OCI-LY1 (cell line): Measurements from ENCODE around the gene MAST4.

ENCODE experiments used
- H2AFZ ChIP-seq: fragments of 200-600 bp; sonication (generic), shearing (Covaris generic); 2 replicates; pipeline ENCODE4 v1.6.0; 2014; ENCODE audit warnings: antibody characterized with exemption, mild to moderate bottlenecking, low read length
- H3F3A ChIP-seq: fragments of 200-600 bp; sonication (generic), shearing (Covaris generic); 2 replicates; pipeline ENCODE4 v1.6.0; 2014; ENCODE audit warnings: mild to moderate bottlenecking, antibody characterized with exemption, low read length, moderate library complexity; ENCODE audit not compliant: insufficient read depth
- H3K27ac ChIP-seq: fragments of 200-600 bp; sonication (generic); 2 replicates; pipeline ENCODE4 v1.5.1; 2014; ENCODE audit warnings: low read length, mixed run types, mild to moderate bottlenecking, low read depth; ENCODE audit not compliant: poor library complexity, severe bottlenecking
- H3K27me3 ChIP-seq: fragments of 200-600 bp; sonication (generic); 2 replicates; pipeline ENCODE4 v1.6.0; 2014; ENCODE audit warnings: antibody characterized with exemption, mild to moderate bottlenecking, low read length, moderate library complexity; ENCODE audit not compliant: insufficient read depth
- H3K36me3 ChIP-seq: fragments of 200-600 bp; sonication (generic); 2 replicates; pipeline ENCODE4 v1.6.1; 2014; ENCODE audit warnings: mild to moderate bottlenecking, antibody characterized with exemption, low read length, moderate library complexity, mixed read lengths; ENCODE audit not compliant: insufficient read depth
- H3K4me1 ChIP-seq: fragments of 200-600 bp; sonication (generic); 2 replicates; pipeline ENCODE4 v1.5.1; 2014; ENCODE audit warnings: mild to moderate bottlenecking, low read length, moderate library complexity; ENCODE audit not compliant: insufficient read depth, severe bottlenecking
- H3K4me2 ChIP-seq: fragments of 200-600 bp; sonication (generic), shearing (Covaris generic); 2 replicates; pipeline ENCODE4 v1.6.1; 2014; ENCODE audit warnings: low read length
- H3K4me3 ChIP-seq: fragments of 200-600 bp; sonication (generic); 2 replicates; pipeline ENCODE4 v1.5.1; 2014; ENCODE audit warnings: low read length, low read depth, mild to moderate bottlenecking, mixed read lengths; ENCODE audit not compliant: poor library complexity, severe bottlenecking
- H3K79me2 ChIP-seq: fragments of 200-600 bp; shearing (Covaris generic); 2 replicates; pipeline ENCODE4 v1.6.1; 2016; ENCODE audit warnings: mixed run types, low read length, mixed read lengths; ENCODE audit not compliant: insufficient read depth
- H3K9ac ChIP-seq: fragments of 200-600 bp; sonication (generic), shearing (Covaris generic); 2 replicates; pipeline ENCODE4 v1.6.1; 2014; ENCODE audit warnings: mild to moderate bottlenecking, low read length, mixed read lengths
- H3K9me2 ChIP-seq: fragments of 200-600 bp; sonication (generic), shearing (Covaris generic); 2 replicates; pipeline ENCODE4 v1.6.1; 2014; ENCODE audit warnings: low read depth, mild to moderate bottlenecking, low read length, mixed read lengths
- H3K9me3 ChIP-seq: fragments of 200-600 bp; shearing (Covaris generic); 2 replicates; pipeline ENCODE4 v1.6.1; 2014; ENCODE audit warnings: low read length, mixed read lengths
- H4K20me1 ChIP-seq: fragments of 200-600 bp; sonication (generic), shearing (Covaris generic); 2 replicates; pipeline ENCODE4 v1.6.0; 2016; ENCODE audit warnings: mild to moderate bottlenecking, low read length; ENCODE audit not compliant: insufficient read depth
- EZH2 ChIP-seq: fragments of 200-600 bp; sonication (generic), shearing (Covaris generic); IDR thresholded peaks from 2 replicates; pipeline ENCODE4 v1.8.0; 2017; ENCODE audit warnings: borderline replicate concordance, mixed run types, mild to moderate bottlenecking, antibody characterized with exemption, low read length, moderate library complexity, mixed read lengths
- TF ChIP-seq, protein P1 (sequence below): fragments of 200-600 bp; sonication (generic), shearing (Covaris generic); IDR thresholded peaks from 2 replicates; pipeline ENCODE4 v1.5.1; 2017; ENCODE audit warnings: mild to moderate bottlenecking, antibody characterized with exemption, low read length, moderate library complexity, mixed read lengths

MAST4 gene

DNA sequence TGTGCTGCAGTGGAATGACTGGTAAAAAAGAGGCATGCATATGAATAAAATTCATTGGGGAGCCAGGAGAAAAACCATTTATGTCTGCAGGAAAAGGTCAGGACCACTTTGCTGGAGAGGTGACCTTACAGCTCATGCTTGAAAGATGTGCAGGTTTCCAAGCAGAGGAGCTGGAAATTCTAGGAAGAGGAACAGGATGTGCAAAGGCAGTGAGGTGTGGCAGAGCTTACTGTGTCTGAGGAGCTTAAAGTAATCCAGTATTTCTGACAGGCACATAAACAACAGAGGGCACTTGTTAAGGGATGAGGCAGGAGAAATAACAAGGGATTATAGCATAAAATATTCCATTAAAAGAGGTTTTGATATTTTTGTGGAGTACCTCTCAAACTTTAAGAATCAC is 397.3 kb downstream of the MAST4 start:
- Histone ChIP-seq H2AFZ (no peak overlapping the region), H3F3A (no peaks in the 10 kb centered on the region), H3K9ac (no peak overlapping the region), H3K4me2 (no peak overlapping the region), H3K4me1 (no peaks in the 10 kb centered on the region), H3K36me3 (no peaks in the 10 kb centered on the region), H3K9me2 (no peaks in the 10 kb centered on the region), H3K79me2 (no peaks in the 10 kb centered on the region), H4K20me1 (no peaks in the 10 kb centered on the region), H3K27me3 (no peaks in the 10 kb centered on the region), H3K4me3 (no peak overlapping the region), H3K27ac (no peak overlapping the region), H3K9me3 (no peaks in the 10 kb centered on the region)
- TF ChIP-seq EZH2, result no peak
- TF ChIP-seq, protein P1, sequence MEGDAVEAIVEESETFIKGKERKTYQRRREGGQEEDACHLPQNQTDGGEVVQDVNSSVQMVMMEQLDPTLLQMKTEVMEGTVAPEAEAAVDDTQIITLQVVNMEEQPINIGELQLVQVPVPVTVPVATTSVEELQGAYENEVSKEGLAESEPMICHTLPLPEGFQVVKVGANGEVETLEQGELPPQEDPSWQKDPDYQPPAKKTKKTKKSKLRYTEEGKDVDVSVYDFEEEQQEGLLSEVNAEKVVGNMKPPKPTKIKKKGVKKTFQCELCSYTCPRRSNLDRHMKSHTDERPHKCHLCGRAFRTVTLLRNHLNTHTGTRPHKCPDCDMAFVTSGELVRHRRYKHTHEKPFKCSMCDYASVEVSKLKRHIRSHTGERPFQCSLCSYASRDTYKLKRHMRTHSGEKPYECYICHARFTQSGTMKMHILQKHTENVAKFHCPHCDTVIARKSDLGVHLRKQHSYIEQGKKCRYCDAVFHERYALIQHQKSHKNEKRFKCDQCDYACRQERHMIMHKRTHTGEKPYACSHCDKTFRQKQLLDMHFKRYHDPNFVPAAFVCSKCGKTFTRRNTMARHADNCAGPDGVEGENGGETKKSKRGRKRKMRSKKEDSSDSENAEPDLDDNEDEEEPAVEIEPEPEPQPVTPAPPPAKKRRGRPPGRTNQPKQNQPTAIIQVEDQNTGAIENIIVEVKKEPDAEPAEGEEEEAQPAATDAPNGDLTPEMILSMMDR, result no peak

DNA sequence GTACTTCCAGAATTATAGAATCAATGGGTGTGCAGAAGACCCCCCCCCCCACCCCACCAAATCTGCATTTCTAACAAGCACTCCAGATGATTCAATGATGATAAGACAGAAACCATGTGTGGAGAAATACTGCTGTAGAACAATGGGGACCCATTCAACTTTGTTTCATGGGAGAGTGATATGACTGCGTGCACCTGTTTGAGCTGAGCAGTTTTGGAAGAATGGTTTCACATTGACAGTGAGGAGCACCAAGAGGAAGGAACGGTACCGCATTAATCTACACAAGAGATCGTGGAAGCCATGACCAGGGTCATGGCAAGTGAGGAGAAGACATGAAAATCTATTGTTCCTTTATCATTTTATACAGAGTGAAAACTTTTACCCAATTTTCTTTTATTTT is 397.7 kb downstream of the MAST4 start:
- no peaks in the 10 kb centered on the region for H3F3A ChIP-seq
- no peaks in the 10 kb centered on the region for H4K20me1 ChIP-seq
- no peaks in the 10 kb centered on the region for H3K4me1 ChIP-seq
- H3K27me3 ChIP-seq, result no peaks in the 10 kb centered on the region
- H3K9ac ChIP-seq, result no peak overlapping the region
- no peak overlapping the region for H3K4me3 ChIP-seq
- TF ChIP-seq EZH2, result no peak
- TF ChIP-seq, protein P1, result no peak
- H3K36me3 ChIP-seq, result no peaks in the 10 kb centered on the region
- no peaks in the 10 kb centered on the region for H3K9me3 ChIP-seq
- no peaks in the 10 kb centered on the region for H3K79me2 ChIP-seq
- no peaks in the 10 kb centered on the region for H3K9me2 ChIP-seq
- H3K4me2 ChIP-seq, result no peak overlapping the region
- no peak overlapping the region for H3K27ac ChIP-seq
- H2AFZ ChIP-seq, result no peak overlapping the region

DNA sequence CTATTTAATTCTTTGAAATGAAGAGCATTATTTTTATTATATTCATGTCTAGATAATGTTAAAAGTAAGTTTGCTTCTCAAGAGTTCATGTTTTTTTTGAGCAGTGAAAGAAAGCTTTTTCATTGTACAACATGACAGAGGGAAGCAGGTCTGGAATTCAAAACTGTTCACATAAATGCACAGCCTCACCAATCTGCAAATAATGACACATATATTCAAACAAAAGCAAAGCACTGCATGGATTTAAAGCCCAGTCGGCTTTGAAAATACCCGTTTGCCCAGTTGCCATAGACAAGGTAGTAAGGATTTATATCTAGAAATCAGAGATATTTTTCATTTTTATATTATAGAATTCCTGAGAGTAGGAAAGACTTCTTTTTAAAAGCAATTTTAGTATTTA is 398.6 kb downstream of the MAST4 start:
- no peaks in the 10 kb centered on the region for H3K27me3 ChIP-seq
- TF ChIP-seq, protein P1, result no peak
- TF ChIP-seq EZH2, result no peak
- H3K9ac ChIP-seq, result no peak overlapping the region
- H3K9me2 ChIP-seq, result no peaks in the 10 kb centered on the region
- H3K27ac ChIP-seq, result no peak overlapping the region
- no peak overlapping the region for H3K4me2 ChIP-seq
- no peak overlapping the region for H3K4me3 ChIP-seq
- no peaks in the 10 kb centered on the region for H3K79me2 ChIP-seq
- no peaks in the 10 kb centered on the region for H4K20me1 ChIP-seq
- H3K9me3 ChIP-seq, result no peaks in the 10 kb centered on the region
- no peaks in the 10 kb centered on the region for H3K36me3 ChIP-seq
- no peaks in the 10 kb centered on the region for H3F3A ChIP-seq
- no peak overlapping the region for H2AFZ ChIP-seq
- H3K4me1 ChIP-seq, result no peaks in the 10 kb centered on the region
